ENCODE measurements around the gene CCDC157. TPM values are rescaled to one million over a fixed set of nuclear protein-coding genes. Genes with fewer than 3 reads are reported as not detected.

The CCDC157 gene
- total and polyA plus RNA-seq, 9 of the 15 experiments (the other 6 are each of a cell fraction or from before 2014, with no cell fraction given): 0.04 to 1.3 (median 0.68) TPM

GRCh38 chr22:30420347-30421125 is 63.7 kb downstream of the CCDC157 start (continued):
- no peak for TF ChIP-seq ZBTB34 (CRISPR knock-in tag; IDR thresholded peaks at IDR 0.05)
- TF ChIP-seq U2AF2 (optimal IDR thresholded peaks at IDR 0.05; ENCODE audit: low read depth, low read length): no peak
- no peak for TF ChIP-seq MEF2A (IDR thresholded peaks at IDR 0.05; ENCODE audit: control insufficient read depth, low read depth, low read length)
- peak; percentile 71; the same call in 1 of the 2 replicates for TF ChIP-seq HMBOX1 (IDR thresholded peaks at IDR 0.05)

- no TSS peak for BruUV-seq (replicated peaks)
- DNase-seq (ENCODE audit: extremely low read depth in 1 of 4, low spot score in 3 of 4): peak in 3 of 4 experiments; percentile 25 to 86 (median 77)
- TF ChIP-seq HOMEZ (CRISPR knock-in tag; IDR thresholded peaks at IDR 0.05) (no peak), POLR2H (tag; IDR thresholded peaks at IDR 0.05; ENCODE audit: low read depth) (no peak), ZFX (CRISPR knock-in tag; IDR thresholded peaks at IDR 0.05) (no peak), ZNF232 (CRISPR knock-in tag; IDR thresholded peaks at IDR 0.05) (no peak), AFF1 (IDR thresholded peaks at IDR 0.05; ENCODE audit: low read depth in 1 of 2, partially characterized antibody in 2 of 2) (no peak)
Measured at GRCh38 chr22:30421695-30422480, 65.1 kb downstream of the CCDC157 start.

More at GRCh38 chr22:30421695-30422480, 65.1 kb downstream of the CCDC157 start:
- Histone ChIP-seq H3K36me3 (ENCODE audit: control insufficient read depth, insufficient read depth, low read length) (peaks cover 21% of the 10 kb centered on the region), H4K20me1 (replicated peaks; ENCODE audit: control insufficient read depth, insufficient read depth, low read length) (no peaks in the 10 kb centered on the region), H2AFZ (ENCODE audit: low read depth, low read length) (no peak overlapping the region), H3K27me3 (ENCODE audit: control insufficient read depth in 2 of 2, insufficient read depth in 2 of 2, low read length in 2 of 2) (no peaks in the 10 kb centered on the region), H3K79me2 (ENCODE audit: control insufficient read depth, insufficient read depth, low read length) (peaks cover 61% of the 10 kb centered on the region), H3K4me1 (replicated peaks in 1 of 2; ENCODE audit: control insufficient read depth in 2 of 2, insufficient read depth in 2 of 2, low read length in 2 of 2) (peaks cover 44 to 46% of the 10 kb centered on the region in 2 experiments), H3K9me3 (replicated peaks; ENCODE audit: control insufficient read depth, insufficient read depth, low read depth, low read length) (no peaks in the 10 kb centered on the region; the same call in 1 of the 2 replicates), H3K9ac (ENCODE audit: insufficient read depth in 1 of 2, low read depth in 2 of 2, low read length in 2 of 2) (peak overlapping the region; percentile 94), H3K9me1 (ENCODE audit: control insufficient read depth, insufficient read depth, low read length) (no peaks in the 10 kb centered on the region), H3K27ac (ENCODE audit: extremely low read depth, low read depth, low read length) (peak overlapping the region; percentile 94), H3K4me2 (ENCODE audit: insufficient read depth, low read length) (peak overlapping the region; percentile 94), H3K4me3 (peak overlapping the region; percentile 59)
- FAIRE-seq: peak; percentile 91
- ChIA-PET POLR2A (interaction anchor here (0.7 to 3.2 kb wide), 10 partner anchors 8 to 153 kb away, joined by 3 to 17 read pairs (median 4); no protein-coding TSS in a partner anchor), CTCF (ENCODE audit: low intra/inter-chr PET ratio) (no interaction called here)
- WGBS (ENCODE audit: insufficient coverage, low coverage, missing lambda C conversion rate): 1% methylated on average over 6 of the region's 8 CpGs
- ATAC-seq: peak; percentile 38
- in situ Hi-C loops (cut with MboI): no loop called here
- intact Hi-C loops (cut with micrococcal nuclease): no loop called here
